Activated CD8-positive, alpha-beta memory T cell treated with anti-CD3 and anti-CD28 coated beads, Interleukin-2, amount 50 U/mL, for 4 hours (primary cell): ENCODE measurements around the gene TMF1.
A peak's percentile ranks its signal among the peaks of the same experiment; 100 is the strongest.

Experiments
- DNase-seq: peaks from one replicate; pipeline ENCODE4 v3.0.0-alpha.2; 2020

The TMF1 gene

GRCh38 chr3:69013253-69014021 lies 38.7 kb downstream of the TMF1 start, which contains the start of gene EOGT:
TSS of gene EOGT (minus strand) at chr3:69013684. CDS start at chr3:69009846, 3,838 bp downstream.
- peak; percentile 79 for DNase-seq

DNA sequence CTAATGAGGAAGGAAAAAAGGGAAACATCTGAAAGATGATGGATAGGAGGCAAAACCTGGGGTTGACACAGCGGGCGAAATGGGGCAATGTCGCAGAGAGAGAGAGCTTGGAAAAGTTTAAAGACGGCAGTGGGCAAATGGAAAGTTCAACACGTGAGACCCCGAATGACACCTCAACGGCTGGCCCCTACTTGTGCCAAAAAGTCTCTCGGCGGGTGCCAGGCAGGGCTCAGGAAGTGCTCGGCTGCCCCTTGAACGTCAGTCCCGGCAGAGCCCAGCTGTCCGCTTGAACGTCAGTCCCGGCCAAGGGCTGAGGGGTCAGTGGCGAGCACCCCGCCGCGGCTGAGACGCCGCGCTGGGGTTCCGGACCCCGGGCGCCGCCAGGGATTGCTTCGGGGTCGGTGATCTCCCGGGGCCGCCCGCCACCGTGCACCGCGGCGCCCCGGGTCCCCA lies 39.3 kb downstream of the TMF1 start:
- DNase-seq, result peak; percentile 15

- DNase-seq, result no peak
Measured at GRCh38 chr3:69012100-69012799, 39.9 kb downstream of the TMF1 start.

- no peak for DNase-seq
Measured at GRCh38 chr3:69011096-69011730, 40.9 kb downstream of the TMF1 start.

DNA sequence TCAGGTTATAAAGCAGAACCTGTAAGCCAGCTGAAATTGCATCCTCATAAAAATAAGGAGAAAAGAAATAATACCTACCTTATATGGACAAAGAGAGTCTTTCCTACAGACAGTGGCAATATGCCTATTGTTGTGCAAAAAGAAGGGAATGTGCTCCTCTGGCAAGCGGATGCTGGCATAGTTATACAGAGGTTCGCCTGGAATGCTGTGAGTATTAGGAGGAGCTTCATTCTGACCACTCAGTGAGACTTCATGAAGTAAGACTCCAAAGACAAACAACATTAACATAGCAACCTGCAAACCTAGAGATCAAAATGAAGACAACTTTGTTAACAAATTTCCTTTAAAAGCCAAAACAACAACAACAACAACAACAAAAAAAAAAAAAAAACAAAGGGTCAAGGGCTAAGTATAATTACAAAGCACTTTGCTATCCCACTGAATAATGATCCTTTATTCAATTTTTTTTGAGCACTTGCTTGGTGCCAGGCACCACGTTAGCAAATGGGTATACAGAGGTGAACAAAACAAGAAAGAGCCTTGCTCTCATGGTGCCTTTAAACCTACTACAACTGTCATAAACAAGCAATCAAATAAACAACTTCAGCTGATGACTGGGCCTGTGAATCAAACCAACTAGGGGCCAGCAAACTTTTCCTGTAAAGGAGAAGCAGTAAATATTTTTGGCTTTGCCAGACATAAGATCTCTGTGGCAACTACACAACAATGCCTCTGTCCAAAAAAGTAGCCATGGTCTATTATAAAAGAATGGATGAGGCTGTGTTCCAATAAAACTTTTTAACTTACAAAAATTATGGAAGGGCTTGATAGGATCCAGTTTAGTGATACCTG lies 42.3 kb downstream of the TMF1 start:
- no peak for DNase-seq

DNA sequence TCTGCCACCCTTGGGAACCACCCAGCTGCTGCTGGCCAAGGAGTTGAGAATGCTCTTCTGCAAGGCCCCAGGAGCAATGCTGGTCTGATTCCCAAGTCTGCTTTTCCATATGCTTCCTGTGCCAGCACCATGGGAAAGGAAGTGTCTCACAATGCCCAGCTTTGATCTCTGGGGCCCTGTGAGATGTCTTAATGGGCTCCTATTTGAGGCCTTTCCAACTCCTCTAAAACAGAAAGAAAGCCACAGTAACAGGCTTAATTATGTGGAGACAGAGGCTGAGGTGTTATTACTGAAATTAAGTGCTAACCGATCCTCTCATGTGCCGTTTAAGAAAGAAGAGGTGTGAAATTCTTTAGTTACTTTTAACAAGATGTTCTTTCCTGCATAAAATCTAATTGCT lies 43.2 kb downstream of the TMF1 start:
- DNase-seq, result no peak

- no peak for DNase-seq
Measured at GRCh38 chr3:69005791-69006482, 46.2 kb downstream of the TMF1 start.

DNA sequence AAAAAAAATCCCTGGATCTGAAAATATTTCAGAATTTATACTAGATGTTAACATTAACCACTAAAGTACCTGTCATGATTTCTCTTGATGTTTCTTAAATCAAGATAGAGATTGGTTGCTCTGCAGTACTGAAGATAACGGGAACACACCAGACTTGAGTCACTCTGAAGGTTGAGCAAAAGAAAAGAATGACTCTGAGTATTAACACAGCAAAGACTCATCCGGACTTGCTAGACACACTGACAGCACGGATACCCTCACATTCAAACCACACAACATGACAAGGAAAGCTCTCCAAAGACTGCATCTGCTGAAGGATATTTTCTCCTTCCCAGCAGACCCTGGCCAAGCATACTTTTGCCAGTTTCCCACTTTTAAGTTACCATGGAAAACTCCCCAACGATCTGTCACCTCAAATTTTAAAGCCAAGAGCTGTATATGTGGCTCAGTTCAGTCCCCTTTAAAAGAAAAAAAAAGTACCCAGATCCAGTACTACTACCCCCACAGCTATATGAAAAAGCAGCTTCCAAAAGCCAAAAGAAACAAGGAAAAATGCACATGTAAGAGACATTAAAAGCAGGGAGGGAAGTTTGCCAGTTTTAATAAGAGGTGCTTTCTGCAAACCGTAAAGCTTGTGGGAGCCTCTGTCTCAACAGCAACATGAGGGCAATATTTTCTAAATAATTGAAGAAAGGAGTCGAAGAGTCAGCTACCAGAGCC lies 46.9 kb downstream of the TMF1 start:
- DNase-seq, result no peak

GRCh38 chr3:69004138-69004537 lies 48.0 kb downstream of the TMF1 start:
- no peak for DNase-seq

GRCh38 chr3:68999605-69000004 lies 52.5 kb downstream of the TMF1 start:
- DNase-seq, result no peak

DNA sequence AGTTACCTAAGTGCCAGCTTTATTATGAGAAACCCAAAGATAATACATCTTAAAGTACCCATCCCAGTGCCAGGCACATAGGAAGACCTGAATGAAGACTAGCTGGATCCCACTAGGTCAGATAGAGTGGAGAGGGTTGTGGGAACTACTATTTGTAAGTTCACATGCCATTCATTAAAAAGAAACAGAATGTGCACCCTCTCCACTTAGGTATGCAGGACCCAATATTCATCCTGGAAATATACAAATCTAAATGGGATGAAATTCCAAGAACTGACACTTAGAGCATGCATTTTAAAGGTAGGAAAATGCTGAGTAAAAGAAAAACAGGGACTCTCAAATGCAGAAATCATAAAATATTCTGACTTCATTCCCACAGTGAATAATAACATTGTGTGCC lies 53.0 kb downstream of the TMF1 start:
- DNase-seq, result no peak

GRCh38 chr3:68997887-68998286 lies 54.2 kb downstream of the TMF1 start:
- no peak for DNase-seq

DNA sequence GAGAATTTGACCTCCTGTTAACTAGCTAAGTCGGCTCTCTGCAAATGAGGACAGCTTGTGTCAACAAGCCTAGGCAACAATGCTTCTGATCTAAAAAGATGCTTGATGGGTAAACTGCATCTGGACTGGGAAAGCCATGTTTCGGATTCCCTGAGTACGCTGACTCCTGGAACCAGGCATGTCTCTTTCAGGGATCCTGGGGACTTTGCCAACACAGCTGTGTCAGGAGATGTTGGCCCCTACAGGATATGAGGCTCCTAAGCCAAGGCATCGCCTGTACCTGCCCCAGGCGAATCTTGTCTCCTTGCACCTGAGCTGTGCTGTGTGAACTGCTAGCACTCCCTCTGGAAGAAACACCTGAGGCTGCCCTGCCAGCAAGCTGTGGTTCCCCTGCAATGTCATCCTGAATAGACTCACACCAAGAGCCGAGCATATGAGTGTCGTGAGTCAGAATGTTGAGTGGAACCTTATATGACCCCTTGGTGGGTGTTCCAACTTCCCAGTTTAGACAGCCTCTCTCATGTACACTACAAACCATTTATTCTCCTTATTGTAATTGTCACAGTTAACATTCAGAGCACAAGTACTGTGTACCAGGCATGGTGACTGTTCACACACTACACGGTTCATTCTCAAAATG lies 55.7 kb downstream of the TMF1 start:
- DNase-seq, result no peak

DNA sequence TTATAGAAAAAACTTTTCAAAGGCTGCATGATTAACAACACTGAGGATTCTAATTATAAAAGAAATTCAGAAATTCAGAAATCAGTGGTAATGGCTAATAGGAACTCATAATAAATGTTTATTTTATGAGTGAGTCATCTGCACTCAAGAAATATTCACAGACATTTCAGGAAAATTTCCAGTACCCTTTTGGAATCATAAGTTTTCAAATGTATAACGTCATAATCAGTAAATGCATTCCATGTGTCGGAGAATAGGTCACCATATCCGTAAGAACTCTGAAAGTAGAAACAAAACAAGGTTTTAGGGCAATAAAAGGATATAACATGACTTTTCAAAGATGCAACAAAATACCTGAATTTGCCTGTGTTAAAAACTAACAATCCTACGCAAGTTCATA lies 63.4 kb downstream of the TMF1 start:
- DNase-seq, result no peak

DNA sequence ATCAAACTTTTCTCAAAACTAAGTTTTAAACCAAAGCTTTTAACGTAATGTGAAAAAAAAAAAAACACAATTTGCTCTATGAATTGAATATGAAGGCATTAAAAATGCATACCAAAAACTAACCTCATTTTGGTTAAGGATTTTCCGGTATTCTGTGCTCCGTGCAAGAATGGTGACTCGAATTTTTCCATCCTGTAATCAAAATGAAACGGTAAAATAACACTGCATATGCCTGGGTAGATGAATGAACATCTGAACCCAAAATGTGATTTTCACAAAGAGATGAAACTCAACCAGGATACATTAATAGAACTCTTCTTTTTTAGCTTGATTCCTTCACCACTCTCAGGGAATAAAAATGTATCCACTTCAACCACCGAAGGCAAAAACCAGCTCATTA lies 64.8 kb downstream of the TMF1 start:
- DNase-seq, result no peak

GRCh38 chr3:68986496-68987208 lies 65.5 kb downstream of the TMF1 start:
- no peak for DNase-seq

GRCh38 chr3:68985146-68985790 lies 66.9 kb downstream of the TMF1 start:
- DNase-seq, result no peak

DNA sequence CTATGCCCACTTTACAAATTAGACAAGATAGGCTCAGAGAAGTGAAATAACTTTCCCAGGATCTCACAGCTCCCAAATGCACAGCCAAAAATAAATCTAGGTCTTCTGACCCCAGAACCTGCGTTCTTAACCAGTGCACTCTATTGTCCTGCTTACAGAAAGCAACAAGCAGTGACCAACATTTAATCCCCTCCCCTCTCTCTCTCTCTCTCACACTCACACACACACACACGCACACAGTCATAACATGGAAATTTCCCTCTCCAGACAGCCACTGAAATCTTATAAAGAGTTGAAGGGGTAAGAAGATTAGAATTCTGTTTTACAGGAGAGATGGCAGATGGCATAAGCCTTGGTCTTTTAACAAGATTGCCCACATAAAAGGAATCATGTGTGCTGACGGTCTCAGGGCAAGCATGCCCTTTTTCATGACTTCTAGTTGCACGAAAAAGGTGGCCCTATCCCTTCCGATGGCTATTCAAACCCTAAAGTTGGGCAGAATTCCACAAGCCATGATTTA lies 68.1 kb downstream of the TMF1 start:
- no peak for DNase-seq

- DNase-seq, result no peak
Measured at GRCh38 chr3:68977486-68978167, 74.5 kb downstream of the TMF1 start.
